GM10266 (cell line): Measurements from ENCODE around the gene SPP1.
"Not testable (repeated sequence)": the region's sequence is repeated elsewhere in the genome, so short reads cannot be mapped to it uniquely, and the experiment has no call there.

Source experiments
- DNase-seq: peaks from one replicate; pipeline ENCODE4 v3.0.0; 2012; ENCODE audit errors: extremely low spot score
- TF ChIP-seq, protein P1 (sequence below): IDR thresholded peaks from 2 replicates; pipeline ENCODE4 v1.5.1; 2012; ENCODE audit warnings: mild to moderate bottlenecking, low read depth; ENCODE audit not compliant: control insufficient read depth, insufficient read depth; ENCODE audit errors: missing control alignments

The SPP1 gene

DNA sequence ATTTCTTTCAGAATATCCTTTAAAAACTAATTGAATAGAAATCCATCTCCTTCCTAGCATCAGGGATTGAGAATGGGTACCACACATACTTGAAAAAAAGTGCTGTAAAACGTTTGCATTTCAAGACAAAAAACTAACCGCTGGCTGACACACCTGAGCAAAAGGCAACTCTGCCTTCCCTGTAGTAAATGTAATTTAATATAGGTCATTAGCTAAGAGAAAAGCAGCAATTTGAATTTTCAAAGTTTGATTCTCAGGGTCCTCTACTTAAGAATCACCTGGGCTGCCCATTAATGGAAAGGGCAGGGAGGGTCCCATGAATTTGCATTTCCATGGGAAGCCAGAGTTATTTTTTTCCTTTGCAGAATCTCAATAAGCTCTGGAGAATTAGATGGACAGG, 40.5 kb upstream of the SPP1 start:
- TF ChIP-seq, protein P1, sequence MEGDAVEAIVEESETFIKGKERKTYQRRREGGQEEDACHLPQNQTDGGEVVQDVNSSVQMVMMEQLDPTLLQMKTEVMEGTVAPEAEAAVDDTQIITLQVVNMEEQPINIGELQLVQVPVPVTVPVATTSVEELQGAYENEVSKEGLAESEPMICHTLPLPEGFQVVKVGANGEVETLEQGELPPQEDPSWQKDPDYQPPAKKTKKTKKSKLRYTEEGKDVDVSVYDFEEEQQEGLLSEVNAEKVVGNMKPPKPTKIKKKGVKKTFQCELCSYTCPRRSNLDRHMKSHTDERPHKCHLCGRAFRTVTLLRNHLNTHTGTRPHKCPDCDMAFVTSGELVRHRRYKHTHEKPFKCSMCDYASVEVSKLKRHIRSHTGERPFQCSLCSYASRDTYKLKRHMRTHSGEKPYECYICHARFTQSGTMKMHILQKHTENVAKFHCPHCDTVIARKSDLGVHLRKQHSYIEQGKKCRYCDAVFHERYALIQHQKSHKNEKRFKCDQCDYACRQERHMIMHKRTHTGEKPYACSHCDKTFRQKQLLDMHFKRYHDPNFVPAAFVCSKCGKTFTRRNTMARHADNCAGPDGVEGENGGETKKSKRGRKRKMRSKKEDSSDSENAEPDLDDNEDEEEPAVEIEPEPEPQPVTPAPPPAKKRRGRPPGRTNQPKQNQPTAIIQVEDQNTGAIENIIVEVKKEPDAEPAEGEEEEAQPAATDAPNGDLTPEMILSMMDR, result no peak
- no peak for DNase-seq

DNA sequence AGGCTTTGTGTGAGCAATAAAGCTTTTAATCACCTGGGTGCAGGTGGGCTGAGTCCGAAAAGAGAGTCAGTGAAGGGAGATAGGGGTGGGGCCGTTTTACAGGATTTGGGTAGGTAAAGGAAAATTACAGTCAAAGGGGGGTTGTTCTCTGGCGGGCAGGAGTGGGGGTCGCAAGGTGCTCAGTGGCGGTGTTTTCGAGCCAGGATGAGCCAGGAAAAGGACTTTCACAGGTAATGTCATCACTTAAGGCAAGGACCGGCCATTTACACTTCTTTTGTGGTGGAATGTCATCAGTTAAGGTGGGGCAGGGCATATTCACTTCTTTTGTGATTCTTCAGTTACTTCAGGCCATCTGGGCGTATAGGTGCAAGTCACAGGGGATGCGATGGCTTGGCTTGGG, 39.6 kb upstream of the SPP1 start:
- not testable (repeated sequence) for DNase-seq

DNA sequence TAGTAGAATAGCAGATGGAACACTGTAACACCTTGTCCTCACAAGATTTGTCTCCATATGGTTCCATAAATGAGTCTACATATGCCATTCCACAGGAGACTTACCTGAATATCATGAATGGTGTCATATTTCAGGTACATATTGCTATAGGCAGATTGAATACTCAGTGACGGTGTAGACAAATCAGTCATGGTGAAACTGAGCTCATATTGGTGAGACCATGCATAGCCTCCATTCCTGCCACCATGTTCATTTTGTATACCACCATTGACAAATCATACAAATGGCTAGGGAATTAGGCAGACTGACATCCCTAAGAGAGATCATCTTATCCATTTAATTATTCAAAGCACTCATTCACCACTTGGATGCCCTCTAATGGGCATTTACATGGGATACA, 38.0 kb upstream of the SPP1 start:
- TF ChIP-seq, protein P1, result no peak
- no peak for DNase-seq

DNA sequence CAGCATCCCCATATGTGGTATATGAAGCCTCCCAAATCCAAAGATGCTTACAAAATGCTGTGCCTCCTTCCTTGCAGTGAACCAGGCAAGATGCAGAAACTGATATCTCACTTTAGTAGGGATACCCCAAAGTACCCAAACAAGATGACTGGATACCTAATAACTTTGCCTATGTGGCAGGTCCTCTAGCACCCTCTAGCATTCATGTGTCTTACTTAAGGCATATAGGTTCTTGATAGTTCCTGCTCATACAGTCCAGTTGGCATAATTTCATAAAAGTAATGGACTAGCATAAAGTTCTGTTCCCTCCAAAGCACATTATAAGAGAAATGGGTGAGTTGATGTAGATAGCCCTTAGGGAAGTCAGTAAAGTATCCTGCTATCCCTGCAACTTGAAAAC, 36.8 kb upstream of the SPP1 start:
- DNase-seq, result no peak
- TF ChIP-seq, protein P1, result no peak

DNA sequence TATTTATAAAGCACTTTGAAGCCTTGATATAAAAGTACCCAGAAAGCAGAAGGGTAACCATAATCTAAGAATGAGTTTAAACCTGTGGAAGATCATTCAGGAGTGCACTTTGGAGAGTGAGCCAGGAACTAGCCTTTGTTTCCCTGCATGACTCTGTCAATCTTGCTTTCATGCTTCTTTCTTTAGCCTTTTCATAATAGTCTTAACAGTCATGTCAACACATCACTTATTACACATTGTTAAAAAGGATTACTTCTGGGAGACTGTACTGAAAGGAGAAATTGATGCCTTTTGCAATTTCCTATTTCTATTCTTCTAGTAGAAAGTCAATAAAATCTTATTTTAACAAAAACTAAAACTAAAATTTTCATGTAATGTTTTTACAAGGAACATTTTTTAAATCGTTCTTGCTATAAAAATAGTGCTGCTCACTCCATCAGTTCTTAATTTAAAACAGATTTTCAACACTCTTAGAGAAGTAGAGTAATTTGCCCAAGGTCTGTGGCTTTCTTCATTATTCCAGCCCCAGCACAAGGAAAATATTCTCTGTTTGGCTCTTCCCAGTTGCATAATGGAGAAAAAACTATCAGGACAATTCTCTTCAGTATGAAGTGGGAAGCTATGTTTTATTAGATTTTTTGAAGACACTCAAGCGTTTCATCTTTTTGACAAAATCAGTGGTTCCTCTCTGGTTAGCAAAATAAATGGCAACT, 35.4 kb upstream of the SPP1 start:
- TF ChIP-seq, protein P1, result no peak
- no peak for DNase-seq

DNA sequence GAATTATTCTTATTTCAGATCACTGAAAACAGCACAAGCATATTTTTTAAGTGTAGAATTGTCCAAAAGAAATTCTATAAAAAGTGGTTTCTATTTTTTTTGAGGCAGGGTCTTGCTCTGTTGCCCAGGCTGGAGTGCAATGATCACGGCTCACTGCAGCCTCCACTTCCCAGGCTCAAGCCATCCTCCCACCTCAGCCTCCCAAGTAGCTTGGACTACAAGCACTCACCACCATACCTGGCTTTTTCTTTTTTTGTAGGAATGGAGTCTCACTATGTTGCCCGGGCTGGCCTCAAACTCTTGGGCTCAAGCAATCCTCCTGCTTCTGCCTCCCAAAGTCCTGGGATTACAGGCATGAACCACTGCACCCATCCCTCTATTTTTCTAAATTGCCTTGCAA, 34.7 kb upstream of the SPP1 start:
- not testable (repeated sequence) for DNase-seq

DNA sequence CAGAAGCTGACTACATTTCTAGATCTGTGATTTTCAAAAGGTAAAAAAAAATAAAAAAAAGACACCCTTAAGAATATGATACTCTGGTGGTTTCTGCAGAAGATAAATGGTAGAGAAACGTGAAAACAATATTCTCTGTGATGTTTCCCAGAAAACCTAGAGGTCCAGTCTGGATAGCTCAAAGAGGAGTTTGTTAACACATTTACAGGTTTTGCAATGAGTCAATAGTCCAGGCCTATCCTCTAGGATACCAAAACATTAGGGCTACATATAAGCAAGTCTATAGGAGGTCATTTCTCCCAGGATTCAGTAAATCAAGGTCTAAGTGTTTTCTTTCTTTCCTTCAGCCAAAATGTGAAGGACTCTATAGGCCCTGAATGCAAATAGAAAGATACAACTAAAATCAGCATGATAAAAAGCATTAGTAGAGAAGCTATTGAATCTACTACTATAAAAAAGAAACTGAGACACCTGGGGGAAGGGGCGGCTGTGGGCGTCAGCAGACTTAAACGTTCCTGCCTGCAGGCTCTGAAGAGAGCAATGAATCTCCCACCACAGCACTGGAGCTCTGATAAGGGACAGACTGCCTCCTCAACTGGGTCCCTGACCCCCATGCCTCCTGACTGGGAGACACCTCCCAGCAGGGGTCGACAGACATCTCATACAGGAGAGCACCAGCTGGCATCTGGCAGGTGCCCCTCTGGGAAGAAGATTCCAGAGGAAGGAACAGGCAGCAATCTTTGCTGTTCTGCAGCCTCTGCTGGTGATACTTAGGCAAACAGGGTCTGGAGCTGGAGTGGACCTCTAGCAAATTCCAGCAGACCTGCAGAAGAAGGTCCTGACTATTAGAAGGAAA, 33.7 kb upstream of the SPP1 start:
- DNase-seq, result no peak
- TF ChIP-seq, protein P1, result no peak

DNA sequence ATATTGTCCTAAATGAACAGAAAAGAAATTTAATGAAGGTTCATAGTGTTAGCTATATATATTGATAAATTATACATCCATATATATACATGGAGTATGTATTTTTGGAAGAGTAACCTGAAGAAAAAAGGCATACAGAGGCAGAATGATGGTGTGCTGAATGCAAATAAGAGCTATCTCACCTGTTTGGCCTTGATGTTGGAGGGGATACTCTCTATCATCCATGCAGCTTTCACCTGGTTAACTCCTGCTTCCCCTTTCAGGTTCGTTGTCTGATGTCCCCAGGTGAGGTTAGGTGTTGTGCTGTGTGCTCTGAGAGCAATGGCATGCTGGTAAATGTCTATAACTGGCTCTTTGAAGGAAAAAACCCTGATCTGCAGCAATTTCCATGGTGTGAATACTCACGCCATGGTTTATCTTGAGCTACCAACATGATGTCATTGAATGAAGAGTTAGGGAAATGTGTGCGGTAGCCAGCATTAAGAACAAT, 31.8 kb upstream of the SPP1 start:
- no peak for DNase-seq
- TF ChIP-seq, protein P1, result no peak
